ENCODE measurements around the gene CYP1A1. TPM values are rescaled to one million over a fixed set of nuclear protein-coding genes. Genes with fewer than 3 reads are reported as not detected.

CYP1A1 gene
- total and polyA plus RNA-seq, 2 of the 4 experiments (the other 2 are of a cell fraction): under 0.01 to 0.03 TPM

GRCh38 chr15:74712311-74712710 is 13.0 kb downstream of the CYP1A1 start:
- Histone ChIP-seq H2BK5ac (ENCODE audit: low read depth, low read length, poor library complexity, severe bottlenecking) (no peak overlapping the region), H3K4me2 (ENCODE audit: low read depth, low read length) (no peak overlapping the region), H3K14ac (replicated peaks; ENCODE audit: low read depth, low read length) (no peak overlapping the region), H2BK120ac (ENCODE audit: low read depth, low read length) (no peak overlapping the region), H3K27me3 (ENCODE audit: control insufficient read depth, insufficient read depth, low read length) (peaks cover 21% of the 10 kb centered on the region), H2AFZ (replicated peaks; ENCODE audit: low read length, poor library complexity) (no peak overlapping the region), H3K9ac (ENCODE audit: low read depth, low read length) (no peak overlapping the region), H3K4me3 (ENCODE audit: insufficient read depth, low read depth, low read length) (no peak overlapping the region), H3K4me1 (ENCODE audit: control insufficient read depth, insufficient read depth, low read length) (no peaks in the 10 kb centered on the region), H4K8ac (ENCODE audit: low read depth in 2 of 2, low read length in 2 of 2) (no peak overlapping the region), H3K18ac (ENCODE audit: low read depth, low read length) (no peak overlapping the region), H3K9me3 (ENCODE audit: control insufficient read depth, insufficient read depth, low read length) (no peaks in the 10 kb centered on the region), H3K36me3 (ENCODE audit: control insufficient read depth, insufficient read depth, low read length) (no peaks in the 10 kb centered on the region), H4K20me1 (ENCODE audit: insufficient read depth, low read length) (no peaks in the 10 kb centered on the region), H4K5ac (ENCODE audit: low read depth, low read length) (no peak overlapping the region), H3K79me1 (ENCODE audit: low read depth in 1 of 2, low read length in 2 of 2) (no peaks in the 10 kb centered on the region), H3K27ac (ENCODE audit: insufficient read depth, low read length) (no peak overlapping the region), H3K23ac (ENCODE audit: low read depth, low read length) (no peak overlapping the region), H2BK15ac (ENCODE audit: low read depth, low read length) (no peak overlapping the region), H3K4ac (ENCODE audit: low read depth, low read length) (no peak overlapping the region), H2AK9ac (replicated peaks; ENCODE audit: low read depth, low read length, poor library complexity) (no peak overlapping the region), H2BK20ac (ENCODE audit: low read depth, low read length) (no peak overlapping the region), H3K56ac (ENCODE audit: extremely low read depth, insufficient read depth, low read length) (no peak overlapping the region), H2AK5ac (ENCODE audit: low read depth, low read length) (no peak overlapping the region), H3K9me1 (ENCODE audit: insufficient read depth, low read length) (no peaks in the 10 kb centered on the region), H4K91ac (ENCODE audit: insufficient read depth, low read depth, low read length) (no peak overlapping the region)
- in situ Hi-C loops (cut with MboI; ENCODE audit: low sequenced_read_pairs): no loop called here
- DNase-seq (no peak), ATAC-seq (ENCODE audit: low read depth) (no peak)
- no peak for TF ChIP-seq USF2 (IDR thresholded peaks at IDR 0.05; ENCODE audit: low read depth, low read length)
- TF ChIP-seq NFE2L2 (IDR thresholded peaks at IDR 0.05; ENCODE audit: low read depth, low read length): no peak
- TF ChIP-seq CEBPB (IDR thresholded peaks at IDR 0.05; ENCODE audit: low read depth, low read length): no peak
- TF ChIP-seq CTCF (conservative IDR thresholded peaks at IDR 0.05; ENCODE audit: low read depth, low read length): no peak
- no peak for TF ChIP-seq SMC3 (IDR thresholded peaks at IDR 0.05; ENCODE audit: low read depth, low read length)
- no peak for TF ChIP-seq RCOR1 (IDR thresholded peaks at IDR 0.05; ENCODE audit: insufficient replicate concordance, low read length)
- no peak for TF ChIP-seq MAZ (IDR thresholded peaks at IDR 0.05; ENCODE audit: borderline replicate concordance, low read depth, low read length)
- TF ChIP-seq RAD21 (IDR thresholded peaks at IDR 0.05; ENCODE audit: low read length): no peak
- TF ChIP-seq RFX5 (IDR thresholded peaks at IDR 0.05; ENCODE audit: low read depth, low read length): no peak
- no peak for TF ChIP-seq MXI1 (IDR thresholded peaks at IDR 0.05; ENCODE audit: borderline replicate concordance, low read depth, low read length)
- TF ChIP-seq BHLHE40 (IDR thresholded peaks at IDR 0.05; ENCODE audit: low read depth, low read length): no peak
- intact Hi-C loops (cut with micrococcal nuclease): no loop called here
- no TSS peak for BruUV-seq (replicated peaks)
- no CpG with 5 or more reads among the region's 3 CpGs for WGBS, 2 experiments (ENCODE audit: extremely low coverage in 2 of 2, insufficient read length in 1 of 2)
- ChIA-PET POLR2A (ENCODE audit: unreplicated experiment) (no interaction called here), CTCF (no interaction called here)
- dilution Hi-C loops (cut with HindIII; ENCODE audit: low sequenced_read_pairs, unreplicated experiment): no loop called here

Measured in IMR-90 (cell line).